ENCODE measurements around the gene SDK1.

- TF ChIP-seq IKZF2 (IDR thresholded peaks at IDR 0.05) (no peak), ZNF274 (IDR thresholded peaks at IDR 0.05; ENCODE audit: insufficient read depth, insufficient read length) (no peak), MYC (IDR thresholded peaks at IDR 0.05; ENCODE audit: insufficient read depth, insufficient read length, insufficient replicate concordance, low read length, severe bottlenecking) (no peak), CTCF (IDR thresholded peaks at IDR 0.05 in 2 of 3, conservative IDR thresholded peaks at IDR 0.05 in 1 of 3; ENCODE audit: control insufficient read depth in 2 of 3, extremely low read depth in 1 of 3, insufficient read depth in 1 of 3, low read depth in 3 of 3, low read length in 3 of 3) (no peak), ZBED1 (IDR thresholded peaks at IDR 0.05; ENCODE audit: borderline replicate concordance) (no peak), SMC3 (IDR thresholded peaks at IDR 0.05; ENCODE audit: borderline replicate concordance, low read length) (no peak), EZH2 (IDR thresholded peaks at IDR 0.05; ENCODE audit: borderline replicate concordance, control insufficient read depth, low read depth, low read length) (no peak), POLR2A (IDR thresholded peaks at IDR 0.05; ENCODE audit: low read depth, low read length) (no peak)
Measured at GRCh38 chr7:3846738-3847137, 545.7 kb downstream of the SDK1 start.

Data from GM12878 (cell line).